NCI-H128 (cell line): Measurements from ENCODE around the gene BCR.

Experiments used
- DNase-seq: peaks from one replicate; lab custom pipeline; 2025; ENCODE audit not compliant: unreplicated experiment; lab: John Stamatoyannopoulos, UW

Gene BCR

DNA sequence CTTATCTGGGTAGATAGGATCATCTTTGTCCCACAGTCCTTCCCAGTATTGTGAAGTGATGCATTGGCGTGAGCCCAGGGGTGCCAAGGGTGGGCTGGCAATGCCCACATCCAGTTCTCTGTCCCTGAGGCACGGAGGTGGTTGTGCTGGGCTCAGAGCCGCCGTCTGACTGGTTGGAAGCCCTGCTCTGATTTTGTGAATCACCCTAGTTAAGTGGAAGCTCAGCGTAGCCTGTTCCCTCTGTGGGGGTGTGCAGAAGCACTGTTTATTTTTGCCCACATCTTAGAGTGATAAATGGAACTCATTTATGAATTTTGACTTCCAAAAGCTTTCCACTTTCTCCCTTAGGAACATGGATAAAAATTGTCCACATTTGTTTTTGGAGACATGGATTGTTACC is 13.6 kb downstream of the BCR start:
- DNase-seq = no peak

DNA sequence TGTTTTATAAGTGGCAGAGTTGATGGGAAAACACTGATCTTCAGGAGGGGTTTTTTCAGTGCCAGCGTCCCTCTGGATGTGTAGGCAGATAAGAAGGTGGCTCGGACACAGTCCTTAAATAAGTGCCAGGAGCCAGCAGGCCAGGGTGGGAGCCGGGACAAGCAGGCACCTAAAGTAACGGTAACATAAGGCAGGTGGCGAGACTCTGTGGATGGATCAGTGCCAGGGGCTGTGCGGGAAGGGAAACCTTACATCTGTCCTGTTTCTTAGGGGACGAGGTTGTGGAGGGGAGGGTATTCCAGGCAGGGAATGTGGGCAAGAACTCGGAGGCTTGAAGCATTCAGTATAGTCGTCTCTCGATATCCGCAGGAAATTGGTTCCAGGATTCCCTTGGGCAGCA is 15.9 kb downstream of the BCR start:
- no peak for DNase-seq

- DNase-seq = no peak
Observed at GRCh38 chr22:23197836-23198235, 17.5 kb downstream of the BCR start.

GRCh38 chr22:23199159-23199558 is 18.9 kb downstream of the BCR start:
- no peak for DNase-seq

GRCh38 chr22:23200898-23201297 is 20.6 kb downstream of the BCR start:
- no peak for DNase-seq

- no peak for DNase-seq
Observed at GRCh38 chr22:23202812-23203451, 22.6 kb downstream of the BCR start.

DNA sequence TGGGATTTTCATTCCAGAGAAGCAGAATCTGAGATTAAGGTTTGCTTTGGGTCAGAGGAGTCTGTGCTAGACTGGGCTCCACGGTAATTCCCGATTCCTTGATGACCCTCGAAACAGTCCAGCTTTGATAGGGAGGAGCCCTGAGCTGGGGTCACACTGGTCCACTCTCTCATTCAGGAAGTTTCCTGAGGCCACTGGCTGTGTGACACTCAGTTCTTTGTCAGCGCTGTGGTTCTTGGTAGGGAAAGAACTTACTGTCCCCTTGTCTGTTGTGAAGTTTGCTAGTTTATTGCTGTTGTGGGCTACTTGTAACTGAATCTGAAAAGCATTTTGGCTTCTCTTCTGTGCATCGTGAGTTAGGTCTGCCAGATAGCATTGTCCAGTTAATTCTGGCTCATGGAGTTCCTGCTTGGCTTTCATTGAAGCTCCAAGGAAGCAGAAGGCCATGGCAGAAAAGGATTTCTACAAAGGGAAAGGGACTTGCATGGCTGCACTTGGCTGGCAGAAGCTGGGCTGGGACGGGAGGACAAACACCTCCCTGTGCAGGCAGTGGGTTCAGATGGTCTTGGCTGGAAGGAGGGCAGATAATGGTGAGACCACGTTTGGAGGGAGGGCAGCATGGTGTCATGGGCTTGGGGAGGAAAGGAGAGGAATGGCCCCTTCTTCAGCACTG is 23.3 kb downstream of the BCR start:
- no peak for DNase-seq

GRCh38 chr22:23204125-23204488 is 23.8 kb downstream of the BCR start:
- DNase-seq = no peak

DNA sequence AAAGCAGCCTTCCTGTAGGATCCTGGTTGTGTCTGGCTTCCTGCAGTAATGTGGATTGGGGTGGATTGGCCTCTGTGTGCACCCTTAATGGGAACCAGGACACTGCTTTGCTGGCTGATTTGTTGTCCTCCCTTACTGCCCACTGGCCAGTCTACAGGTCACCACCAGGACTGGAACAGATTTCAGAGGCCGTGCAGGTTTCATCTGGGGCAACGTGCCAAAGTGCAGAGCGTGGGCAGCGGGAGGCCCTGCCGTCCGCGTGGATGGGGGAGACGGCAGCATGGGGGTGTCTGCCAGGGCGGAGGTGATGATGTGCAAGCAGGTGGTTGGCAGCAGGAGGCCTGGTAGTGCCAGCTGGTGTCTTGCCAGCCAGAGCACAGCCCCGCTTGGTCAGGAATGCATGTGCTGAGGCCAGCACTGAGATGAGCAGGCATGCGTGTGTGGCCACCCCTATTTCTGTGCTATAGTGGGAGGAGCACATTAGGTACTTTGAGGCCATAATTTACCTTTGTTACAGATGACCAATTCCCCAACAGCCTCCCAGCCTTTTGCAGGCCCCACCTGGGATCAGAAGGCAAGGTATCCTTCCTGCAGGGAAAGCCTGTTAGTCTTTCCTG is 24.3 kb downstream of the BCR start:
- DNase-seq = no peak

DNA sequence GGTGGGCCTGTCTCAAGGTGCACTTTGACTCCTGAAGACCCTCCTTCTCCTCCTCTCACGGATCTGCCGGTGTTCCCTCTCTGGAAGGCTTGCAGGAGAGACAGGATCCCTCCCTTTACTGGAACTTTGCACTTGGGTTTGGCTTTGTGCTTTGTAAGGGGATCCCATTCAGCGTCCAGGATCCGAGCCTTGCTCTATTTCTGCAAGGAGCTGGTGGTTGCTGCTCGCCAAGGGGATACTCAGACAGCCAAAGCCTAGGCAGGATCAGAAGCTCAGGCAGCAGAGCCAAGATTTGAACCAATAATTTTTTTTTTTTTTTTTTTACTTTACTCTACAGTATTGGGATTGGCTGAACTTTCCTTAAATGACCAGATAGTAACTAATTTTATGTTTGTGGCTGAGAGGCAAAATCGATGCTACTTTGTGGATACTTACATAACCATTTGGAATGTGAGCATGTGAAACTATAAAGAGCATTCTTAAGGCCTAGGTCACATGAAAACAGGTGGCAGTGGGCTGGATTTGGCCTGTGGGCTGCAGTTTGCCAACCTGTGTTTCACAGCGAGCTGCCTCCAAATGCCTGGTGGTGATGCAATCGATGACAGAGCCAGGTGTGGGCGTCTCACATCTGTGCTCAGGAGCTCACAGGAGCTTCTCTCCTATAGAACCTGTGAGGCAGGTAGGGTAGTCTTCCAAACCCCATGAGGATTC is 25.2 kb downstream of the BCR start:
- DNase-seq = no peak

GRCh38 chr22:23206915-23207314 is 26.6 kb downstream of the BCR start:
- no peak for DNase-seq

- DNase-seq = peak; percentile 41
Observed at GRCh38 chr22:23207729-23208393, 27.6 kb downstream of the BCR start.

DNA sequence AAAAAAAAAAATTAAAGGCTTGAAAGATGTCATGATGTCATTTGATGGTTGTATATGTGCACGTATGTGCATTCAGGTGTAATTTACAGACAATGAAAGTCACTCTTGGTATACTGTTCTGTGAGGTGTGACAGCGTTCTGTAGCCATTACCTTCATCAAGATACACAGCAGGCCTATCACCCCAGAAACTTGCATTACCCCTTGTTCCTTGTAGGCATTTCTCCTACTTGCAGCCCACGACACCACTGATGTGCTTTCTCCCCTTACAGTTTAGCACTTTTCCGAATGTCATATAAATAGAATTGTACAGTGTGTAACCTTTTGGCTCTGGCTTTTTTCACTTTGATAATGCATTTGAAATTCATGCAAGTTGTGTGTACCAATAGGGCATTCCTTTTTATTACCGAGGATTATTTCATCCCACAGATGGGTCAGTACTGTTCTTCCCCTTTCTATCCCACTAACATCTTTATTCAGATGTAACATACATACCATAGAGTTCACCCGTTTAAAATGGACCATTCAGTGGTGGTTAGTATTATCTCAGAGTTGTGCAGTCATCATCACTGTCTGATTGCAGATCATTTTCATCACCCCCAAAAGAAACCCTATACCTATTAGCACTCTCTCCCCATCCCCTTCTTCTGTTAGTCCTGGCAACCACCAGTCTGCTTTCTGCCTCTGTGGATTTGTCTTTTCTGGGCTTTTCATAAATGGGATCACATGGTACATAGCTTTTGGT is 30.3 kb downstream of the BCR start:
- DNase-seq = no peak

- no peak for DNase-seq
Observed at GRCh38 chr22:23211622-23212021, 31.3 kb downstream of the BCR start.

DNA sequence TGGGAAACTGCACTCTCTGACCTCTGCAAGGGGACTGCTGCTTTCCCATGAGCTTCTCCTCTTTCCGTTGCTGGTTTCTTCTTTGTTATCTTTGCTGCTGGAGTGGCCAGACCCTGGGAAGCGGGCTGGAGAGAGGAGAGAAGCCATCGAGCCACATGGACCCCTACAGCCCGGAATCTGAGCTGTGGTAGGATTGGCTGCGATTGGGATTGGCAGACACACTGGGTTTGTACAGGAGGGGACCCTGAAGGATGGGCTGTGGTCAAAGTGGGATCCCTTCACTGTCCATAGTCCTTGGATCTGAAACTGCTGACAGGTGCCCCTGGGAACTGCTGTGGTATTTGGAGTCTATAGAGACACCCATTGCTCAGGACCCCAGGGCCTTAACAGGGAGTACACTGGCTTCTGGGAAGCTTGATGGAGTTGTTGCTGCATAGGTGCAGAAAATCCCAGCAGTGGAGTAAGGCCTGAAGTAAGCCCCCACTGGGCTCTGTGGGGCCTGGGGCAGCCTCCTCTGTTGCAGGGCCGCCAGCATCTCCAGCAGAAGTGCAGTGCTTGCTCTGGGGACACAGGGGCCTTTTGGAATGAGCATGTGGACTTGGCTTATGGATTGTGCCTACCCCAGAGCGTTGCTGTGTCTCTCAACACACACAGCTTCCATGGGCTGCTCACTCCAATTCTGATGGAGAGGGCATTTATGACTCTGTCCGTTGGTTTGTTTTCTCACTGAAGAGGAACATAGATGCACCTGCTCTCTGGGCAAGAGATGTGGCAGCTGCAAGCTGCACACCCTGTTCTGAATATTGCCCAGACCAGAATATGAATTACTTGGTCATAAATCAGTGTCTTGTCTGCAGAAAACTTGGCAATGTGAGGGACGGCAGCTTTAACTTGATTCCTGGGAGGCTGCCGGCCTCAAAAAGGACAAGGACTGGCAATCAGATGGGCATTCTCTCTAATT is 32.0 kb downstream of the BCR start:
- no peak for DNase-seq

DNA sequence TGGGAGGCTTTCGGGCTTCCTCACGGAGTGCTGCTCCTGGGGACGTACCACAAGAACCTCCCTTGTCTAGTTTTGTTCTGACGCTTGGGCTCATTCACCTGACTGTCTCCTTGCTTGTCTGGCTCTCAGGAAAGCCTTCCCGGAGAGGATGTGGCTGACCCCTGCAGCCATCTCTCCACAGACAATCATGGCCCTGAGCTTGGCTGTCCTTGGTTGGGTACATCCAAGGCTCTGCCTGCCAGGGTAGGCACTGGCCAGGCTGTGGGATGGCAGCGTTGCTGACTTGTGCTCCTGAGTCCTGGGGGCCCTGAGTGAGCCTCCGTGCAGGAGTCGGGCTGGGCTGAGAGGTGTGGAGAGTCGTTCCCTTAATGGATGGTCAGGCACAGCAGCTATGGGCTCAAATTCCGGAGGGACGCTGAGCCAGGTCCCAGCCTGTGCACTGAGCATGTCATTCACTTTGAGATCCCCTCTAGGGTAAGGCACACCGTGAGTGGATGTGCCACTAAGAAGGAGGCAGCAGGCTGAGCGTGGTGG is 32.8 kb downstream of the BCR start:
- no peak for DNase-seq

DNA sequence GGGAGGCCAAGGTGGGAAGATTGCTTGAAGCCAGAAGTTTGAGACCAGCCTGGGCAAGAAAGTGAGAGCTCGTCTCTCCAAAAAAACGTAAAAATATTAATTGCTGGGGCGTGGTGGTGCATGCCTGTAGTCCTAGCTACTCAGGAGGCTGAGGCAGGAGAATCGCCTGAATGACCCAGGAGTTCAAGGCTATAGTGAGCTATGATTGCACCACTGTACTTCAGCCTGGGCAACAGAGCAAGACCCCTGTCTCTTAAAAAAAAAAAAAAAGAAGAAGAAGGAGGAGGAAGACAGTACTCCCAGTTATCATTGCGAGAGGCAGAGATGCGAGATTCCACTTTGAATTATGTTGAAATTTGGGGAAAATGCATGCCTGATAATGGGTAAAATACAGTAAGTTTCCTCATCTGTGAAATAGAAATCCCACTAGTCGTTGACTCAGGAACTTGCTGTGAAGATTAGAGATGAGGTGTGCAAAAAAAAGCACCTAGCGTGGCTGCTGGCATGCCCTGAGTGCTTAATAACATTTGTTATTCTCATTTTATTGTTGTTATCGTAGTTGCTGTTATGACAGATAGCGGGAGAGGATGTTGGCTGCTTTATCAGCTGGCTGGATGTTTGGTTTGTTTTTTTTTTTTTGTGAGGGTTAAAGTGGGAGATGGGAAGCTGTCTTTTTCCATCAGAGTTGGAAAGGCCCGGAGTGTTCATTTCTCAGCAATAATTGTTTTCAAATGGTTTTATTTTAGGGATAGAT is 33.4 kb downstream of the BCR start:
- DNase-seq = no peak

DNA sequence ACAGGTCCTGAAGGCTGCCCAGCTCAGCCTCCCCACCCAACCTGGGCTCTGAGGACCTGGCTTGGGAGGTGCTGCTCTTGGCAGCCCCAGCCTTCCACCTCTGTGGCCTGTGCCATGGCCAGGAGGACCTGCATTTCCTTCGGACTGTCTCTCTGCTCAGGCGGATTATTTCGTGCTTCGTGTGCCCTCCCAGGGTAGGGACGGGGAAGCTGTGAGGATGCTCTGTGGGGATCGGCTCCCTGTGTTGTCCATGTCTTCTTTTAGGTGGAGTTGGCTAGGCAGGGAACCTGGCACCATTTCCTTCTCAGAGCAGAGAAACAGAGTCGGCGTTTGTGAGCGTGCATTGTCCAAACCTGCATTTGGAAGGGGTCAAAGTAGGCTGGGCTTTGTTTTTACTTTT is 34.1 kb downstream of the BCR start:
- no peak for DNase-seq
